GM19395 (cell line): Measurements from ENCODE around the gene GAPDH.
"Not testable (repeated sequence)": the region's sequence is repeated elsewhere in the genome, so short reads cannot be mapped to it uniquely, and the experiment has no call there.

ENCODE experiments used
- ATAC-seq: cut with Tn5 transposase; IDR thresholded peaks from one replicate; pipeline ENCODE4 v1.9.1; 2021; ENCODE audit warnings: mild to moderate bottlenecking, moderate library complexity; ENCODE audit not compliant: unreplicated experiment

Gene GAPDH

GRCh38 chr12:6558014-6558760 is 23.9 kb downstream of the GAPDH start:
- ATAC-seq: not testable (repeated sequence)

- ATAC-seq: no peak
Measured at GRCh38 chr12:6559500-6559899, 25.2 kb downstream of the GAPDH start.

GRCh38 chr12:6560501-6561205 is 26.3 kb downstream of the GAPDH start:
- no peak for ATAC-seq

GRCh38 chr12:6562881-6563280 is 28.6 kb downstream of the GAPDH start:
- no peak for ATAC-seq

- no peak for ATAC-seq
Measured at GRCh38 chr12:6563448-6564050, 29.2 kb downstream of the GAPDH start.

- no peak for ATAC-seq
Measured at GRCh38 chr12:6567112-6567670, 32.9 kb downstream of the GAPDH start.

- ATAC-seq: no peak
Measured at GRCh38 chr12:6569312-6569711, 35.0 kb downstream of the GAPDH start.

GRCh38 chr12:6569786-6570185 is 35.5 kb downstream of the GAPDH start:
- no peak for ATAC-seq

- ATAC-seq: no peak
Measured at GRCh38 chr12:6570264-6570887, 36.1 kb downstream of the GAPDH start.

- no peak for ATAC-seq
Measured at GRCh38 chr12:6573001-6573400, 38.7 kb downstream of the GAPDH start.

GRCh38 chr12:6574576-6575295 is 40.4 kb downstream of the GAPDH start:
- no peak for ATAC-seq

- no peak for ATAC-seq
Measured at GRCh38 chr12:6575648-6576047, 41.3 kb downstream of the GAPDH start.

GRCh38 chr12:6582196-6582595 is 47.9 kb downstream of the GAPDH start:
- no peak for ATAC-seq

GRCh38 chr12:6582959-6583358 is 48.6 kb downstream of the GAPDH start:
- no peak for ATAC-seq

GRCh38 chr12:6584293-6584692 is 50.0 kb downstream of the GAPDH start:
- no peak for ATAC-seq

- not testable (repeated sequence) for ATAC-seq
Measured at GRCh38 chr12:6586569-6586968, 52.3 kb downstream of the GAPDH start.
